H9 (cell line): ENCODE data around the gene SLC25A46. TPM values are rescaled to one million over a fixed set of nuclear protein-coding genes. Genes with fewer than 3 reads are reported as not detected.

Experiments
- DNase-seq: peaks from one replicate; pipeline ENCODE4 v3.0.0-alpha.2; 2017
- H2AFZ ChIP-seq: one replicate; pipeline ENCODE4 v1.6.1; 2013; ENCODE audit warnings: mild to moderate bottlenecking, low read length, control low read depth, moderate library complexity
- H2AK5ac ChIP-seq: 2 replicates; pipeline ENCODE4 v1.6.1; 2013; ENCODE audit warnings: low read length, control low read depth, mixed read lengths; ENCODE audit not compliant: insufficient read length
- H2BK120ac ChIP-seq: one replicate; pipeline ENCODE4 v1.6.1; 2013; ENCODE audit warnings: low read depth, mild to moderate bottlenecking, low read length, control low read depth, inconsistent platforms; ENCODE audit not compliant: poor library complexity, severe bottlenecking
- H2BK12ac ChIP-seq: 2 replicates; pipeline ENCODE4 v1.6.1; 2013; ENCODE audit warnings: low read length, control low read depth, mixed read lengths, low read depth; ENCODE audit not compliant: insufficient read length
- H2BK15ac ChIP-seq: 2 replicates; pipeline ENCODE4 v1.6.1; 2013; ENCODE audit warnings: low read depth, low read length, control low read depth
- H2BK20ac ChIP-seq: one replicate; pipeline ENCODE4 v1.6.1; 2013; ENCODE audit warnings: low read depth, mild to moderate bottlenecking, low read length, control low read depth, inconsistent platforms; ENCODE audit not compliant: poor library complexity, severe bottlenecking
- H2BK5ac ChIP-seq: 2 replicates; pipeline ENCODE4 v1.6.1; 2013; ENCODE audit warnings: low read length, control low read depth, mixed read lengths; ENCODE audit not compliant: insufficient read length
- H3K14ac ChIP-seq: 2 replicates; pipeline ENCODE4 v1.6.1; 2013; ENCODE audit warnings: low read length, control low read depth; ENCODE audit not compliant: insufficient read depth
- H3K18ac ChIP-seq: 2 replicates; pipeline ENCODE4 v1.6.1; 2013; ENCODE audit warnings: low read depth, mild to moderate bottlenecking, mixed read lengths, low read length, control low read depth; ENCODE audit not compliant: insufficient read length
- H3K23ac ChIP-seq: 2 replicates; pipeline ENCODE4 v1.6.1; 2013; ENCODE audit warnings: low read length, control low read depth, mixed read lengths, low read depth; ENCODE audit not compliant: insufficient read length
- H3K23me2 ChIP-seq: 2 replicates; pipeline ENCODE4 v1.6.1; 2013; ENCODE audit warnings: low read depth, mild to moderate bottlenecking, mixed read lengths, low read length, control low read depth; ENCODE audit not compliant: insufficient read length, poor library complexity, severe bottlenecking
- H3K27ac ChIP-seq: 2 replicates; pipeline ENCODE4 v1.5.1; 2013; ENCODE audit warnings: low read length, control low read depth, mixed read lengths, low read depth; ENCODE audit not compliant: insufficient read length
- H3K27me3 ChIP-seq: 2 replicates; pipeline ENCODE4 v1.6.1; 2013; ENCODE audit warnings: low read length, control low read depth, inconsistent platforms; ENCODE audit not compliant: insufficient read depth
- H3K4ac ChIP-seq: 2 replicates; pipeline ENCODE4 v1.6.1; 2013; ENCODE audit warnings: low read depth, mild to moderate bottlenecking, control low read depth, inconsistent platforms, low read length, moderate library complexity
- H3K4me1 ChIP-seq: 2 replicates; pipeline ENCODE4 v1.6.1; 2013; ENCODE audit warnings: low read length, control low read depth, inconsistent platforms; ENCODE audit not compliant: insufficient read depth
- H3K4me2 ChIP-seq: 2 replicates; pipeline ENCODE4 v1.6.1; 2013; ENCODE audit warnings: low read length, control low read depth, mixed read lengths; ENCODE audit not compliant: insufficient read length, insufficient read depth
- H3K56ac ChIP-seq: 2 replicates; pipeline ENCODE4 v1.6.1; 2013; ENCODE audit warnings: low read depth, mild to moderate bottlenecking, mixed read lengths, low read length, control low read depth; ENCODE audit not compliant: insufficient read length
- H3K79me1 ChIP-seq: 2 replicates; pipeline ENCODE4 v1.6.1; 2013; ENCODE audit warnings: low read depth, mild to moderate bottlenecking, moderate library complexity, low read length, control low read depth, inconsistent platforms; ENCODE audit not compliant: insufficient read depth, poor library complexity, severe bottlenecking
- H3K79me2 ChIP-seq: 2 replicates; pipeline ENCODE4 v1.6.1; 2013; ENCODE audit warnings: low read length, control low read depth, inconsistent platforms; ENCODE audit not compliant: insufficient read depth
- H3K9ac ChIP-seq: 2 replicates; pipeline ENCODE4 v1.6.1; 2013; ENCODE audit warnings: low read length, control low read depth, mixed read lengths; ENCODE audit not compliant: insufficient read length; ENCODE audit errors: extremely low read depth
- H3K9me3 ChIP-seq: one replicate; pipeline ENCODE4 v1.6.1; 2013; ENCODE audit warnings: low read depth, low read length, inconsistent platforms; ENCODE audit not compliant: control insufficient read depth
- H3T11ph ChIP-seq: one replicate; pipeline ENCODE4 v1.6.1; 2013; ENCODE audit warnings: mild to moderate bottlenecking, low read length, control low read depth, inconsistent platforms
- H4K20me1 ChIP-seq: one replicate; pipeline ENCODE4 v1.6.1; 2013; ENCODE audit not compliant: control insufficient read depth, insufficient read length, insufficient read depth
- H4K5ac ChIP-seq: 2 replicates; pipeline ENCODE4 v1.6.1; 2013; ENCODE audit warnings: low read depth, mild to moderate bottlenecking, mixed read lengths, low read length, control low read depth; ENCODE audit not compliant: insufficient read length
- H4K8ac ChIP-seq: replicated peaks from 2 replicates; pipeline ENCODE4 v1.6.1; 2013; ENCODE audit warnings: low read length, control low read depth, mixed read lengths, low read depth; ENCODE audit not compliant: insufficient read length
- H4K91ac ChIP-seq: 2 replicates; pipeline ENCODE4 v1.6.1; 2013; ENCODE audit warnings: low read depth, mild to moderate bottlenecking, moderate library complexity, mixed read lengths, low read length, control low read depth; ENCODE audit not compliant: insufficient read length
- H3K27ac Mint-ChIP-seq, 3 experiments: 2 replicates in 2 of 3; 3 replicates in 1 of 3; pipeline ENCODE4 v1.8.0; 2020 to 2021; ENCODE audit warnings: mixed read lengths in 3 of 3, mild to moderate bottlenecking in 1 of 3, moderate library complexity in 1 of 3
- H3K27me3 Mint-ChIP-seq: 2 replicates; pipeline ENCODE4 v1.8.0; 2021; ENCODE audit warnings: low read depth, mild to moderate bottlenecking, moderate library complexity, mixed read lengths
- H3K36me3 Mint-ChIP-seq, 3 experiments: 2 replicates in 2 of 3; 3 replicates in 1 of 3; pipeline ENCODE4 v1.8.0; 2020 to 2021; ENCODE audit warnings: low read depth in 3 of 3, mixed read lengths in 3 of 3; ENCODE audit not compliant: insufficient read depth in 1 of 3
- H3K4me1 Mint-ChIP-seq, 2 experiments: 2 replicates each; pipeline ENCODE4 v1.8.0; 2020; ENCODE audit warnings: mixed read lengths in 2 of 2
- H3K4me3 Mint-ChIP-seq, 2 experiments: 2 replicates in 1 of 2; 3 replicates in 1 of 2; pipeline ENCODE4 v1.8.0; 2020 to 2021; ENCODE audit warnings: mild to moderate bottlenecking in 2 of 2, mixed read lengths in 2 of 2, moderate library complexity in 1 of 2
- H3K9me3 Mint-ChIP-seq, 2 experiments: 2 replicates in 1 of 2; 3 replicates in 1 of 2; pipeline ENCODE4 v1.8.0; 2020; ENCODE audit warnings: mild to moderate bottlenecking in 2 of 2, mixed read lengths in 2 of 2, moderate library complexity in 1 of 2
- CTCF ChIP-seq: fragments of 200-600 bp; sonication (generic); conservative IDR thresholded peaks from 3 replicates; pipeline ENCODE4 v1.8.0; 2021; ENCODE audit warnings: antibody characterized with exemption, mild to moderate bottlenecking
- WGBS: extraction: QIAGEN DNeasy Blood & Tissue Kit; methylation state at CpG from one replicate; pipeline ENCODE4 v1.1.7; 2013; ENCODE audit warnings: missing lambda C conversion rate, low lambda C conversion rate, mixed read lengths; ENCODE audit not compliant: insufficient read length; ENCODE audit errors: extremely low coverage; 5-methylcytosine and 5-hydroxymethylcytosine counted together
- total RNA-seq: library from RNA; stranded (reverse); gene quantifications from 2 replicates; pipeline ENCODE4 v1.2.1, GENCODE V29; 2021

The SLC25A46 gene
- total RNA-seq, 1 experiment from 2014 or later = 26.0 TPM

- no peak overlapping the region for H2AFZ ChIP-seq
- no CpG with 5 or more reads among the region's 5 CpGs for WGBS
These were observed 30.3 kb downstream of the SLC25A46 start for GRCh38 chr5:110769000-110769681.

More at GRCh38 chr5:110769000-110769681, 30.3 kb downstream of the SLC25A46 start:
- Mint-ChIP-seq H3K4me1 (no peaks in the 10 kb centered on the region), H3K4me3 (no peak overlapping the region), H3K9me3 (no peaks in the 10 kb centered on the region), H3K27me3 (no peaks in the 10 kb centered on the region), H3K36me3 (no peaks in the 10 kb centered on the region), H3K27ac (no peak overlapping the region; a peak in 1 of 7 replicates)
- H3K9me3 ChIP-seq = no peaks in the 10 kb centered on the region
- no peak overlapping the region for H3K18ac ChIP-seq
- H3K56ac ChIP-seq = no peak overlapping the region
- H2BK15ac ChIP-seq = no peak overlapping the region
- no peak overlapping the region for H2BK12ac ChIP-seq
- H2BK5ac ChIP-seq = no peak overlapping the region
- no peak overlapping the region for H3K14ac ChIP-seq
- H3K4me2 ChIP-seq = no peak overlapping the region
- H3K4me1 ChIP-seq = no peaks in the 10 kb centered on the region
- no peaks in the 10 kb centered on the region for H3K23me2 ChIP-seq
- no peak overlapping the region for H4K91ac ChIP-seq
- no peak overlapping the region for H2BK20ac ChIP-seq
- no peak overlapping the region for H3T11ph ChIP-seq
- H3K79me1 ChIP-seq = no peaks in the 10 kb centered on the region
- no peak overlapping the region for H4K5ac ChIP-seq
- no peaks in the 10 kb centered on the region for H3K27me3 ChIP-seq
- H2BK120ac ChIP-seq = no peak overlapping the region
- no peak overlapping the region for H3K23ac ChIP-seq
- H2AK5ac ChIP-seq = no peak overlapping the region
- H4K20me1 ChIP-seq = no peaks in the 10 kb centered on the region
- H3K79me2 ChIP-seq = no peaks in the 10 kb centered on the region
- DNase-seq = no peak
- no peak overlapping the region for H4K8ac ChIP-seq
- TF ChIP-seq CTCF = no peak
- no peak overlapping the region for H3K9ac ChIP-seq
- H3K27ac ChIP-seq = no peak overlapping the region
- H3K4ac ChIP-seq = no peak overlapping the region
